CD1c-positive myeloid dendritic cell (primary cell): ENCODE data around the gene TLE2.
"Not testable (repeated sequence)": the region's sequence is repeated elsewhere in the genome, so short reads cannot be mapped to it uniquely, and the experiment has no call there.

ENCODE experiments used
- DNase-seq: peaks from one replicate; pipeline ENCODE4 v3.0.0-alpha.2; 2016; ENCODE audit errors: extremely low spot score

Gene TLE2

DNA sequence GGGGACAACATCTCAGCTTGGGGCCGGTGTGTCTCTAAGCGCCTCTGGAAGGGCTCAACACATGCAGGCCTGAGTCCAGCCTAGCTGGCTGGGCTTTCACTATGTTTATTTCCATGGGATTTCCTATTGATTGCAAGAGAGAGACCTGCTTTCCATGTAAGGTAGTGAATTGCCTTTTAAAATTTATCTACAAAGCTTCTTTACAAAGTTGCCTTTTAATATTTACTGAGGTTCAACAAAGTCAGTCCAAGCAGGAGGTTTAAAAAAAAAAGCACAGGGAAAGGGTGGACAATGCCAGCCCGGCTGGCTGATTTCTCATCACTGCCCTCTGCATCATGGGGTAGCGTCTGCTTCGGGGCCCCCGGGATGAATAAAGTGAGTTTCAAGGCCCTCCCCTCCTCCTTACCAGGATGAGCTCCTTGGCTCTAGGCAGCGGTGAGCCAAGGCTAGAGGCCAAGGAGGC lies 15.8 kb downstream of the TLE2 start:
- no peak for DNase-seq

DNA sequence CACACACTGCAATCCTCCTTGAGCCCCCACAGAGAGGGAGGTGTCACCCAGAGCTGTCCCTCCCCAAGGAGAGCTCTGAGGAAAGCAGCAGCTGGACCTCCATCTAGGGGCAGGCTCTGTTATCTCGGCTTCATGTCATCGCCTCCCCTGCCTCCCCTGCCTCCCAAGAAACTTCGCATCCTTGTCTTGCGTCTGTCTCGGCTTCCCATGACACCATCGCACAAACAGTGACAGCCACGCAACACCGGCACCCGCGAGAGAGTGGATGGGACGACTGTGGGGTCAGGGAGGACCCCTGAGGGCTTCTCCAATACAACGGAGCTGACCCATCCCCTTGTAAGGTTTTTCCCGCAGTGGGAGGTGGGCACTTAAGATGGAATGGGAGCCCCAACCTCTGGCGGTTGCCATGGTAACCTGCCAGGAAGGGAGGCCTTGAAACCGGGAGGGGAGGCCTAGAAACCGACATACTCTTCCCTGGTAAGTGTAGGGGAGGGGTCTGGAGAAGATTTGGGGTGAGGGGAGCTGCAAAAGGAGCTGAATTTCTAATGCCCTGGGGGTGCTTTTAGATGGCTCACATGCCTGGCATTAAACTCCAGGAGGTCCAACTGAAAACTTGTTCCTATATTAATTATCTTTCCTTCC lies 16.3 kb downstream of the TLE2 start:
- DNase-seq, result no peak

DNA sequence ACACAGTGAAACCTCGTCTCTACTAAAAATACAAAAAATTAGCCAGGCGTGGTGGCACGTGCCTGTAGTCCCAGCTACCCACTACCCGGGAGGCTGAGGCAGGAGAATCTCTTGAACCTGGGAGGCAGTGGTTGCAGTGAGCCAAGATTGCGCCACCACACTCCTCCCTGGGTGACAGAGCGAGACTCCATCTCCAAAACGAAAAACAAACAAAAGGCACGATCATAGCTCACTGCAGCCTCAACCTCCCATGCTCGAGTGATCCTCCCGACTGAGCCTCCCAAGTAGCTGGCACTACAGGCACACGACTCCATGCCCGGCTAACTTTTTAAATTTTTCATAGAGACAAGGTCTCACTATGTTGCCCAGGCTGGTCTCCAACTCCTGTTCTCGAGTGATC lies 17.0 kb downstream of the TLE2 start:
- not testable (repeated sequence) for DNase-seq

DNA sequence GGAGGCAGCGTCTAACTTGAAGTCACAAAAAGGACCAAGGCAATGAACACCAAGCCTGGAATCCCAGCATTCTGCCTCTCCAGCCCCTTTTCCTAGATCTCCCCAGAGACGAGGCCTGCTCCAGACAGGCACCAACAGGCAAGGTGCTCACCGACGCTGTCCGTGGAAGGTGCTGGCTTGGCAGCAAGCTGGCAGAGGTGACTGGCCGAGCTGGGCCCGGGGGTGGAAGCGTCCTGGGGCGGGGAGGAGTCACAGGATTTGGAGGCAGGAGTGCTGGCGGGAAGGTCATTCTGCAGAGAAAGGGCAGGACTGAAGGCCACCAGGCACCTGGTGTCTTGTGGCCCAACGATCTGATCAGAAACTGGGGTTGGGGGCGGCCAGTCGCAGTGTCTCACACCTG lies 18.2 kb downstream of the TLE2 start:
- DNase-seq, result no peak

DNA sequence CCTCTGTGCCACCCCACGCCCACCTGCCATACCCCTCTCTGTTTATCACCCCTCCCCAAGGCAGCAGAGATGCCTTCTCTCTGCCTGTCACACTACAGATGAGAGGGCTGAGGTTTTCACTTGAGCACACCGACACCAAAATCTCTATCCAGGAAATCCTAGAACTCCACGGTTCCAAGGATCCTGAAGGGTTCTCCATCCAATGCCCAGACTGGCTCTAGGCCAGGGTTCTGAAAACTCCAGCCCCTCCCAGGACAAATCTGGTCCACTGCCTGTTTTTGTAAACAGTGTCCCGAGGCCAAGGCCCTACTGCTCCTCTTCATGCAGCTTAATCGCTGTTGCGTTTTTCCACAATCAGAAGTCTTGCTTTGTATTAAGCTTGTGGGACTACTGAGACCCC lies 20.1 kb downstream of the TLE2 start:
- DNase-seq, result no peak

DNA sequence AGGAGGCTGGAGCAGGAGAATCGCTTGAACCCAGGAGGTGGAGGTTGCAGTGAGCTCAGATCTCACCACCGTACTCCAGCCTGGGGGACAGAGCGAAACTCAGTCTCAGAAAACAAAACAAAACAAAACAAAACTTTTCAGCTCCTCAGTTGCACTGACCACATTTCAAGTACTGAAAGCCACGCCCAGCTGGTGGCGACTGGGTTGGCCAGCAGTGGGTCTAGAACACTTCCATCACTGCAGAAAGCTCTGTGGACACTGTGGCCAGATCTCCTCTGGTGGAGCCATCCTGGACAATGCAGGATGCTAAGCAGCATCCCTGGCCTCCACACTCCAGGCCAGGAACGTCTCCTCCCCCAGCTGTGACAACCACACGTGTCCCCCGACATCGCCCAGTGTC lies 21.1 kb downstream of the TLE2 start:
- DNase-seq, result no peak

DNA sequence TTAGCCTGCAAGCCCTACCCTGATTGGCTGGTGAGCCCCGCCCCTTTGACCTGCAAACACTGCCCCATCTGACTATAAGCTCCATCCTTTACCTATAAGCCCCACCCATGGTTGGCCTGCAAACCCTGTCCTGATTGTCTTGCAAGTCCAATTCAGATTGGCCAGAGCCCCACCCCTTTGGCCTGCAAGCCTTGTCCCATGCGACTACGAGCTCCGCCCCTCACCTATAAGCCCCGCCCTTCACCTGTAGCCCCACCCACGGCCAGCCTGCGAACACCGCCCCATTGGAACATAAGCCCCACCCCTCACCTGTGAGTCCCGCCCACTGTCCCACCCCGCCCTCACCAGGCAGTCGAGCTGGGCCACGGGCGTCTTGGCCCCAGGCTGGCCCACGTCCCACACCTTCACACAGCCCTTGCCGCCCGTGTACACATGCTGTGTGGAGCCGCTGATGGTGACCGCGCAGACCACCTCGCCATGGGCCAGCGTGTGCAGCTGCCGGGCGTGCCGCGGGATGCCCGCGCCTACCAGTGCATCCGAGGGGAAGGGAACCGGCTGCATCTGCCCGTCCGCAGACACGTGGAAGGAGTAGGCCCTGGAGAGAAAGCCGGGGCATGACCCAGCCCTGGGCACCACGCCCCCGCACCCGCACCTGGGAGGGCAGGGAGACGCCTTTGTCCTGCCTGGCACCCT lies 22.9 kb downstream of the TLE2 start:
- no peak for DNase-seq

DNA sequence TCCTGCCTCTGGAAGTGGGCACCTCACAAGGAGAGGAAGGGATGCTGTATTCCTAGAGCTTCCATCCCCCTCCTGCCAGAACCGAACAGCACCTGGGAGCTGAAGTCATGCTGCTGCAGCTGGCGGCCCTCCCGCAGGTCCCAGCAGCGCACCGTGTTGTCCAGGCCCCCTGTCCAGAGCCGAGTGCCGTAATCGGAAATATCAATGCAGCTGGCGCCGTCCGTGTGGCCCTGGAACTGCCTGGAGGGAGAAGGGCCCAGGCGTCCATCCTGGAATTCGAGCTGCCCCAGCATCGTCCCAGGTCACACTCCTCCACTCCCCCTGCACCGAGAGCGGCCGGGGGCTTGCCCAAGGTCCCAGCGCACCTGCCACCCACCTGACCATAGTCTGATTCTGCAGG lies 23.7 kb downstream of the TLE2 start:
- DNase-seq, result no peak

DNA sequence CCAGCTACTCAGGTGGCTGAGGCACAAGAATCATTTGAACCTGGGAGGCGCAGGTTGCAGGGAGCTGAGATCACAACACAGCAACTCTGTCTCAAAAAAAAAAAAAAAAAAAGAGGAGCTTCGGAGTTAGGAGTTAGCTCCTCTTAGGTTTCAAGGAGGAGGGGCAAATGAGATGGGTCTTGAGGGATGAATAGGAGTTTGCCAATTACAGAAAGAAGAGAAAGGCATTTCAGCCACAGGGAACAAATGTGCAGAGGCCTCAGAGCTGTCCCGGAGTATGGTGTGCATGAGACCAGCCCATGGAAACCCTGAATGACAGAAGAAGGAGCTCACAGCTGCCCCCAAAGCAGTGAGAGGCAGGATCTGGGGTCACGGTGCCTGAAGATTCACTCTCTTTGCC lies 24.6 kb downstream of the TLE2 start:
- no peak for DNase-seq

DNA sequence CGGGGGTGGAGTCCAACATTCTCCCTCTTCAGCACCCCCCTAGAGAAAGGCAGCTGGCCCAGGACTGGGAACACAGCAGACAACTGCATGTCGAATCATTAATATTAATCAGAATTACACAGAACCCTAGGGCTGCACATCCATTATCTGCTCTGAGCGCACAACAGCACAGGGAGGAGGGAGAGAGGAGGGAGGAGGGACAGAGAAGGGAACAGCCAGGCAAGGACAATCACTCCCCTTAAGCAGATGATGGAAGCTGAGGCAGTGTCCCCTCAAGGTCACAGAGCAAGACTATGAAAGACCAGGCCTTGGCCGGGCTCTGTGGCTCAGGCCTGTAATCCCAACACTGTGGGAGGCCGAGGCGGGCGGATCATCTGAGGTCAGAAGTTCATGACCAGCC lies 26.0 kb downstream of the TLE2 start:
- no peak for DNase-seq

DNA sequence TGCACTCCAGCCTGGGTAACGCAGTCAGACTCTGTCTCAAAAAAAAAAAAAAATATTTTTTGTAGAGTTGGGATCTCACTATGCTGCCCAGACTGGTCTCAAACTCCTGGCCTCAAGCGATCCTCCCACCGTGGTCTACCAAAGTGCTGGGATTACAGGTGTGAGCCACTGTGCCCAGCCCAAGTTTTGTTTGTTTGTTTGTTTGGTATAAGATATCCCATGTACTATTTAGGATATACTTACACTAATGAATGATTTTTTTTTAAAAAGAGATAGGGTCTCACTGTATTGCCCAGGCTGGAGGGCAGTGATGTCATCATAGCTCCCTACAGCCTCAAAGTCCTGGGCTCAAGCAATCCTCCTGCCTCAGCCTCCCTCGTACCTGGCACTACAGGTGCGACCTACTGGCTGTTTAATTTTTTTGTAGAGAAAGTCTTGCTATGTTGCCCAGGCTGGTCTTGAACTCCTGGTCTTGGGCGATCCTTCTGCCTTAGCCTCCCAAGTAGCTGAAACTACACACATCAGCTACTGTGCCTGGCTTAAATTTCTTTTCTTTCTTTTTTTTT lies 27.8 kb downstream of the TLE2 start:
- DNase-seq, result no peak

DNA sequence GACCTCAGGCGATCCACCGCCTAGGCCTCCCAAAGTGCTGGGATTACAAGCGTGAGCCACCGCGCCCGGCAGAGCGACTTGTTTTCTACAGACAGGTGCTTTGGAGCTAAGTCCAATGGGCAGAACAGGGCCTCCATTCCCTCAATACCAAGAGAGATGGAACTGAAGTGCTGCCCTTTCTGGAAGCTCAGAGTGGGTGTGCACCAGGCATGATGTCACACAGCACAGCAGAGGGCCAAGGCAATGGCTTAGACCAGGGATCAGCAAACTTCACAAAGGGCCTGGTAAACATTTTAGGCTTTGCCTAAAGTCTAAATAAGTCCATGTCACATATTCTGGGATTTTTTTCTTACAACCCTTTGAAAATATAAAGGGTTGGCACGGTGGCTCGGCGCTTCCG lies 30.4 kb downstream of the TLE2 start:
- DNase-seq, result no peak

DNA sequence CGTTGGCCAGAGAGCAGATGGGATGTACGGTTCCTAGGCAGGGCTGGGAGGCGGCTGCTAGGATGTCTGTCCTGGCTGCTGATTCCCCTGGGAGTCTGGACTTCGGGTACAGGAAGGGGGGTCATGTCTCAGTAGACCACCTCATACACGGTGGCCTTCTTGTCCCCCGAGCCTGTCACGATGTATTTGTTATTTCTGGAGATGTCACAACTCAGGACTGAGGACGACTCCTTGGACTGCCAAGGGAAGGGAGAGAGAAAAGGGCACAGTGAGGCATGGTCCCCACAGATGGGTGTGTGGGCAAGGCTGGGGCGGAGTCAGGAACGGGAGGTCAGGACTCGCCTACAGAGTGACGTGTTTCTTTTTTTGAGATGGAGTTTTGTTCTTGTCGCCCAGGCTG lies 31.4 kb downstream of the TLE2 start:
- no peak for DNase-seq

DNA sequence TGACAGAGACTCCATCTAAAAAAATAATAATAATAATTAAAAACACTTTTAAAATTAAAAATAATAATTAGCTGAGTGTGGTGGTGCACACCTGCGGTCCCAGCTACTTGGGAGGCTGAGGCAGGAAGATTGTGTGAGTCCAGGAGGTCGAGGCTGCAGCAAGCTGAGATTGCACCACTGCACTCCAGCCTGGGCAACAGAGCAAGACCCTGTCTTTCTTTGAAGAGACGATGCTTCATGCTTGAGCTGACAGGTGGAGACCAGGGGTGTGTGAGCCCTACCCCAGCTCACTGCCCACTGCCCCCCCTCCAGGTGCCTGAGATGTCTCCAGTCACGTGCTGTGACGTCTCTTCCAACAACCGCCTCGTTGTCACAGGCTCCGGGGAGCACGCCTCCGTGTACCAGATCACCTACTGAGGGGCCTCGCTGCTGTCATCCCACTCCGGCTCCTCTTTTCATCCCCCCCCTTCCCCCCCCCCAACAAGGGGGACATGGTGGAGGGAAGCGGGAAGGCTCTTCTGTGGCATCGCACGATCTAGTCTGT lies 34.4 kb downstream of the TLE2 start:
- DNase-seq, result no peak

DNA sequence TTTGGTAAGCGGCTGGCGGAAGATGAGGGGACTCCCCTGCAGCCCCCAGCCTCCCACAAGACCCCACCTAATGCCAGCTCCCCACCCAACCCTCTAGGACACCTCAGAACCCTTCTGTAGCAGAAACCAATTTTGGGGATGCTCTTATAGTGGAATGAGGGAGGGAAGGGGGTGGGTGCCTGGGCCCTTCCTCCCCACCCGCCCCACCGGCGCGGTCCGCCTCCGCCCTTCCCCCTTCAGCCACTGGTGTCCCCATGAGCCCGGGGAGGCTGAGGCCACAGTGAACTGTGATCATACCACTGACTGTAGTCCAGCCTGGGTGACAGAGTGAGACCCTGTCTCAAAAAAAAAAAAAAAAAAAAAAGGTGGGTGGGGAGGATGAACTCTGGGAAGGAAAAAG lies 35.5 kb downstream of the TLE2 start:
- DNase-seq, result no peak

DNA sequence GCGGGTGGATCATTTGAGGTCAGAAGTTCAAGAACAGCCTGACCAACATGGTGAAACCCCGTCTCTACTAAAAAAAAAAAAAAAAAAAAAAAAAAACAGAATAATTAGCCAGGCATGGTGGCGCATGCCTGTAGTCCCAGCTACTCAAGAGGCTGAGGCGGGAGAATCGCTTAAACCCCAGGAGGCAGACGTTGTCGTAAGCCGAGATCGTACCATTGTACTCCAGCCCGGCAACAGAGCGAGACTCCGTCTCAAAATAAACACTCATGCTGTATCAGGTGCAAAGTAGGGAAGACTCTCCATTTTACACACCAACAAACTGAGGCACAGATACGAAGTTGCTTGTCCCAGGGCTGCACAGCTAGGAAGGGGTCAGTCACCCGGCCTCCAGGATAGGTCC lies 36.1 kb downstream of the TLE2 start:
- DNase-seq, result no peak

DNA sequence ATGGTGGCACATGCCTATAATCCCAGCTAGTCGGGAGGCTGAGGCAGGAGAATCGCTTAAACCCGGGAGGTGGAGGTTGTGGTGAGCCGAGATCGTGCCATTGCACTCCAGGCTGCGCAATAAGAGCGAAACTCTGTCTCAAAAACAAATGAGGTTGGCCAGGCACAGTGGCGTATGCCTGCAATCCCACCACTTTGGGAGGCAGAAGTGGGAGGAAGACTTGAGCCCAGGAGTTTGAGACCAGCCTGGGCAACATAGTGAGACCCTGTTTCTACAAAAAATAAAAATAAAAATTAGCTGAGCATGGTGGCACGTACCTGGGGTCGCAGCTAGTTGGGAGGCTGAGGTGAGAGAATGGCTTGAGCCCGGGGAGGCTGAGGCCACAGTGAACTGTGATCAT lies 36.7 kb downstream of the TLE2 start:
- DNase-seq, result not testable (repeated sequence)

DNA sequence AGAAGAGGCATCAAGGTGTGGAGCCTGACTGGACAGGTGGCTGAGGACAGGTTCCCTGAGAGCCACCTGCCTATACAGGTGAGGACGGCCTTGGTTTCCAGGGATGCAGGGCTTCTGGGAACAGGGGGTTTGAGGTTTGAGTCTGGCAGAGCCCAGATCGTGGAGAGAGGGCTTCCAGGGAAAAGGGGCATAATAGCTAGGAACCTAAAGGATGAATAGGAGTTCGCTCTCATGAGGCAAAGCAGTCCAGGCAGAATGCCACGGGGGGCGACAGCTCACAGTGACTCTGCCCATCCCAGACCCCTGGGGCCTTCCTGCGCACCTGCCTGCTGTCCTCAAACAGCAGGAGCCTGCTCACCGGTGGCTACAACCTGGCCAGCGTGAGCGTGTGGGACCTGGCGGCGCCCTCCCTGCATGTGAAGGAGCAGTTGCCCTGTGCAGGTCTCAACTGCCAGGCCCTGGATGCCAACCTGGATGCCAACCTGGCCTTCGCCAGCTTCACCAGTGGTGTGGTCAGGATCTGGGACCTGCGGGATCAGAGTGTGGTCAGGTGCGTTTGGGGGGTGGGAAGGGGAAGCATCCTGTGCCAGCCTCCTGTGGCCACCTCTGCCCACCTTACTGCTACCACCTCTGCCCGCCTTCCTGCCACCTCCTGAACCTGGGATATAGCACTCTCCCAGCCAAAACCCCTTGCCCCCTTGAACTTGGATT lies 39.7 kb downstream of the TLE2 start:
- no peak for DNase-seq

DNA sequence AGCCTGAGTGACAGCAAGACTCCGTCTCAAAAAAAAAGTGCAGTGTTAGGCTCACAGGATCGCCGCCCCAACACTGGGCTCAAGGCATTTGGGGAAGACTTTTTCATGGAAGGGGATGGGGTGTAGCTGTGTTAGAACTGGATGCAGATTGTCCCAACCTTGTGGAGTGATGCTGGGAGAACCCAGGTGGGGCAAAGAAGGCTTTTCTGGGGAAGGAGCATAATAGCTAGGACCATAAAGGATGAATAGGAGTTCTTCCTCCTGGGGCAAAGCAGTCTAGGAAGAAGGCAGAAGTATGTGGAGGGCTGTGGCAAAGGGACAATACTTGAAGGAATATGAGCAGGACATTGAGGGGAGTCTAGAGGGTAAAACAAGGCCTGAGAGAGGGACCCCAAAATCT lies 40.5 kb downstream of the TLE2 start:
- no peak for DNase-seq

DNA sequence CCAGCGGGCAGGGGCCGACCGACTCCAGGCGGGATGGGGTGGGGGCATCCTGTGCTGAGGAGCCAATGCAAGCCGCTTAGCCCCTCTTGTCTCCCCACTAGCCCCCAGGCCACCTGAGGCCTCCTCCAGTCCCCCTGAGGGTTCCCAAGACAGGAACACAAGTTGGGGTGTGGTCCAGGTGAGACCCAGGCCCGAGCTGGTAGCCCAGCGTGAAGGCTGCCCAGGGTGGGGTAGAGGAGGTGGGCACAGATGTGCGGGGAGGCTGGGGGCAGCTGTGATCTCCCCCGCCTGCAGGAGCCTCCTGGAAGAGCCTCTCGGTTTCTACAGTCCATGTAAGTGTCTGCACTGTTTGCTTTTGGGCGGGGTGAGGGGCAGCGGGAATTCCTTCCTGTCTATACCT lies 41.3 kb downstream of the TLE2 start:
- no peak for DNase-seq

DNA sequence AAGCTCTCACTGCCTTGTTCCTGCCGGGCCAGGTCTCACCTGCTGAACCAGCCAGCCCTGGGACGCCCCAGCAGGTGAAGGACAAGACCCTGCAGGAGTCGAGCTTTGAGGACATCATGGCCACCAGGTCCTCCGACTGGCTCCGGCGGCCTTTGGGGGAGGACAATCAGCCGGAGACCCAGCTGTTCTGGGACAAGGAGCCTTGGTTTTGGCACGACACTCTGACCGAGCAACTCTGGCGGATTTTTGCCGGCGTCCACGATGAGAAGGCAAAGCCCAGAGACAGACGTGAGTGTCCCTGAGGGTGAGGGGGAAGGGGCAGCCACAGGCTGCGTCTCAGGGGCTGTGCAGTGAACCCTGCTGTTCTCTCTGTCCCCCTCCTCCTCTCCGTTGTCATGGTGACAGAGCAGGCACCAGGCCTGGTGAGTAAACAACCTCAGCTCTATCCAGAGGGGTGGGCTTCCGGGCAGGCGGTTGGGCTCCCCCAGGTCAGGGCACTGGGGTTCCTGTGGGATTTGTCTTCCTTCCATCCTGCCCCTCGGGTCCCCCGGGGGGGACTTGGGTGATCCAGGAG lies 42.0 kb downstream of the TLE2 start:
- no peak for DNase-seq

DNA sequence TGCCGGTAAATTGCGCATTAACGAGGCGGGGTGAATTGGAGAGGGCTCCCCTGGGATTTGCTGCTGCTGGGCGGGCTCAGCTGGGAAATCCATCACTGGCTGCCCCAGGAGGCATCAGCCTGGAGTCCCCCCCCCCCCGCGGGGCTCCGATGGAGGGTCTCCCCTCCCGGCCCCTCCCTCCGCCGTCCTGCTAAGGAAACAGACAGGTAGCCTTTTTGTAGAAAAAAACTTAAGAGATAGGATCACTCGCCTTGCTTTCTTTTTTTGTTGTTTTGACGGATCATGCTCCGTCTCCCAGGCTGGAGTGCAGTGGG lies 44.9 kb downstream of the TLE2 start:
- DNase-seq, result no peak
